NCI-H2196 treated with DMSO at 0.1 percent for 48 hours (cell line): ENCODE results near the gene PTPN14.
"Not testable (repeated sequence)": the region's sequence is repeated elsewhere in the genome, so short reads cannot be mapped to it uniquely, and the experiment has no call there.

Source experiments
- DNase-seq: peaks from one replicate; lab custom pipeline; 2025; ENCODE audit not compliant: unreplicated experiment; lab: John Stamatoyannopoulos, UW

The PTPN14 gene

DNA sequence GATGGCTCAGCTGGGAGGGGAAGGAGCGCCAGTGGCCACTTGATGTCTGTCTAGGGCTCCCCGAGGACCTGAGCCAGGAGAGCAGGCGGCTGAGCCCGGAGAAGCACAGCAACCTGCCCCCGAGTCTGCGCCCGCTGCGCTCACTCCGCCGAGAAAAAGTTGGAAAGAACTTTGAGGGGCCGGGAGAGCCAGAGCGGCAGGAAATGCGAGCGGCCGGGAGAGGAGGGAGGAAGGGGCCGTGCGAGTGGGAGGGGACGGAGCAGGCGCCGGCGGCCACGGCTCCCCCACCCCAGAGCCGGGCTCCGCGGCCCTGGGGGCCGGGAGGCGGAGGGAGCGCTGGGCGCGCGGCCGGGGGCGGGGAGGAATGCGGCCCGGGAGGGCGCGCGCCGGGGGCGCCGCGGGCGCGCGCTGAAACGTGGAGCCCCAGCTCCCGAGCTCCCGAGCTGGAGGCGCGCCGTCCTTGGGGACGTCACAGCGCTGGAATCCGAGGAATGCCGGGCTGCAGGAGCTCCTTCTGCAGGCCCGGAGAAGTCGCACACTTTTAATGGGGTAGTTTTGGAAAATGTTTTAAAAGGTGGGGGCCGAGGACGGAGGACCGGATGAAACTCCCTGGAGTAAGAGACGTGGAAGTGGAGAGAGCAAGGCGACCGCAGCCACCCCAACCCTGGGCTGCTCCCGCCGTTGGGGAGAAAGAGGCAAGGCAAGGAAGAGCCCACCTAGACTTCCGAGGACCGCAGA, at the start of gene PTPN14:
Gene PTPN14 (minus strand): TSS at position 167 of the 738 bp plus-strand sequence. CDS start 86,799 bp downstream, outside the sequence.
- no peak for DNase-seq

DNA sequence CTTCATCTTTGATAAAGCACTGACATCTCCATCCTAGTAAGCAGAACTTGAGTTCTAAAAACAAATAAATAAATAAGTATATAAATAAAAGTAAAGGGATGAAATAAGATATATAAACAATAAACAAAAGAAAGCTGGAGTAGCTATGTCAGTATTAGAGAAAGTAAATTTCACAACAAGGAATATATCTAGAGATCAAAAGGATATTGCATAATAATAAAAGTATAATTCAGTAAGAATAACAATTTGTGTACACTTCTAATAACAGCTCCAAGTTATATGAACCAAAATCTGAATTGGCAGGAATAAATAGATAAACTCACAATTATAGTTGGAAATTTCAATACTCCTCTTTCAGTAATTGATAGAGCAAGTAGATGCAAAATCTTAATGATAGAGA, 41.8 kb upstream of the PTPN14 start:
- no peak for DNase-seq

DNA sequence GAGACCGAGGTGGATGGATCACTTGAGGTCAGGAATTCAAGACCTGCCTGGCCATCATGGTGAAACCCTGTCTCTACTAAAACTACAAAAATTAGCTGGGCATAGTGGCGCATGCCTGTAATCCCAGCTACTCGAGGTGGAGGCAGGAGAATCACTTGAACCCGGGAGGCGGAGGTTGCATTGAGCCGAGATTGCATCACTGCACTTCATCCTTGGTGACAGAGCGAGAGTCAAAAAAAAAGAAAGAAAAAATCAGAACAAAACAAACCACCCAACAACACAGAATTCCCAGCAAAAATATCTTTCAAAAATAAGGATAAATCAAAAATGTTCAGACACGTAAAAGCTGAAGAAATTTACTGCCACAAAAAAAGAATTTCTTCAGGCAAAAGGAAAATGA, 40.5 kb upstream of the PTPN14 start:
- DNase-seq, result not testable (repeated sequence)

DNA sequence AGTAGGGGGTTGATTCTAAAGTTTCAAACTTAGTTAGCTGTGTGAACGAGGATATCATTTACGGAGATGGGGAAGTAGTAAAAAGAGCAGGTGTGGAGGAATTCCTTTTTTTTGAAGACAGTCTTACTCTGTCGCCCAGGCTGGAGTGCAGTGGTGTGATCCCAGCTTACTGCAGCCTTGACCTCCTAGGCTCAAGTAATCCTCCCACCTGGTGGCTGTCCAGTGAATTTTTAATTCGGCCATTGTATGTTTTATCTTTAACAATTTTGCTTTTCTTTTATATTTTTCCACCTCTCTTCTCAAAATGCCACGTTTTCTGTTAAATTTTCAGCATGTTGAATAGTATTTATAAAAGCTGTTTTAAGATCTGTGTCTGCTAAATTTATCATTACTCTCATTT, 39.3 kb upstream of the PTPN14 start:
- DNase-seq, result no peak

DNA sequence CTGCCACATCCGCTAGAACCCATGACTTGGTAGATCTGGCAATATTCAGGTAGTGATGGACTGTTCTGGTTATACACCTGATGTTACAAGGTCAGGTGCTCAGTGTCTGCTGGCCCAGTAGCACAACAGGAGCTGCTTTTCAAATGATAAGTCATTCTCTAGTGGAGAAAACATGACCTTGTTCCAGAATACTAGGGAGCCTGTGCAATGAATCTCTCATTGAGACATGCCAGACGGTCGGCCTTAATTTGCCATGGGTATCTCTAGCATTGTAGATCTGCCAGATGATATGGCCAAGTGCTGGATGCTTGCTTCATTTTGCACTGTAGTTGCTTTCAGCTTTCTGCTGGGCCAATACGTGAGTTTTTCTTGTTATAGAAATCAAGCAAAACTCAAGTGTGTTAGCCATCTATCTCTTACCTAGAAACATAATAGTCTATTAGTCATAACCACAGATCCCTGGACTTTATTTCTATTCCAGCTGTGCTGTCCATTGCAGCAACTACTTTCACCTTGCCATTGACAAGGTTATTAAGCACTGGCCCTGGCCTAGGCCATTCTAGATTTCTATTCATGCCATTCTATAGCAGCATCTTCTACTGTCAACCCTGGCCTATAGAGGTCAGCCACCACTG, 37.7 kb upstream of the PTPN14 start:
- DNase-seq, result no peak

DNA sequence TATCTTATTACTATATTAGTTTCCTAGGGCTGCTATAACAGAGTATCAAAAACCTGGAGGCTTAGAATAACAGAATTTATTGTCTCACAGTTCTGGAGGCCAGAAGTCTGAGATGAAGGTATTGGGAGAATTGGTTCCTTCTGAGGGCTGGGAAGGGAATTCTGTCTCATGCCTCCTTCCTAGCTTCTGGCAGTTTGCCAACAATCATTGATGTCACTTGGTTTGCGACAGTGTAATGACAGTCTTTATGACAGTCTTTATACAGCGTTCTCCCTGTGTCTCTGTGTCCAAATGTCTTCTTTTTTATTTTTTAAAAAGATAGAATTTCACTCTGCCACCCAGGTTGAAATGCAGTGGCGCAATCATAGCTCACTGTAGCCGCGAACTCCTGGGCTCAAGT, 35.8 kb upstream of the PTPN14 start:
- DNase-seq, result no peak

DNA sequence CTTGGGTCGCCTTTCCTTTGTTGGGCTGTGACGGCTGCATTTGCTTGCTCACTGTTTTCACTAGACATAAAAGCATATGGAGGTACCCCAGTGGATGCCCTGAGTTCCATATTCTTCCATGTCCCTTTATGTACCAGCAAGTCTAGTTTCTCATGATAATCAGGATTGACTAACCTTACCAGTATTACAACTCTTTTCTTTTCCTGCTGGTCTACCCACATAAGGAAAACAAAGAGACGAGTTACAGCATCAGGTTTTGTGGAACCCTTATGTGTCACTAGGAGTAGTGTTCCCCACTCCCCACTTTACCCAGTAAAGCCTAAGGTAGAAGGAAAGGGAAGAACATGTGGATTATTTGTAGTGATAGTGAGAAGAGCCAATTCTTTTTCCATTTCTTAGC, 35.2 kb upstream of the PTPN14 start:
- no peak for DNase-seq

DNA sequence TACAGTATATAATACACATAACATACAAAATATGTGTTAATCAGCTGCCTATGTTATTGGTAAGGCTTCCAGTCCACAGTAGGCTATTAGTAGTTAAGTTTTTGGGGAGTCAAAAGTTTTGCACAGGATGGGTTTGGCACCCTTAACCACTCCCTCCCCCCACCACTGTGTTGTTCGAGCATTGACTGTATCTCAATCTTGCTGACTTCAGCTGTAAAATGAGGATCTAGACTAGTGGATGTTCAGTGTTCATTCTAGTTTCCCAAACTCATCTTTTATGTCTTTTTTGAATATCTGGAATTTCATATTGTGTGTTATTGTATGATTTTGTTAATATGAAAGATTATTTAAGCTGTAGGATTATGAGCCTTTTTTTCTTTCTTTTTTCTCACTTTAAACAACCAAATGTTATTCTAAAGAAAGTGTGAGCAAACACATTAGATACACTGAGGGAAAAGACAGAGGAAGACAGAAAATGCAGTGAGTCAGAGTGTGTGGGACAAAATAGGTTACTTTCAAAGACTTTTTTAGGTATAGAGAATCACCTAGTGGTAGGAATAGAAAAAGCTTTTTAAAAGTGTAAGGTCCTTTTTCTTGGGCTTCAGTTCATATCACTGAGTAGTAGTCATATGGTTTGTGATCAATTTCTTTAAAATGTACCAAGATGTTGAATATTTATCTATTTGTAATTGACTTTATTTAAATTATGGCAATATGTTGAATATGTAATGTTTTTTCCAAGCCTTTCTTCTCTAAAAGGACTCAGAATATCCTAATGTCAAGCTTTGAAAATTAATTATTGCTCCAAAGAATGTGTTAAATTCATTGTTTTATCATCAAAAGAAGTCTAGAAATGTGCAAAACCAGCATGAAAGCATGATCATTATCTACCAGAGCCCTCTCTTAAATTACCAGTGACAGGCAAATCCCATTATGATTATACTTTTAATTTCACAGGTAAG, 33.7 kb upstream of the PTPN14 start:
- no peak for DNase-seq

DNA sequence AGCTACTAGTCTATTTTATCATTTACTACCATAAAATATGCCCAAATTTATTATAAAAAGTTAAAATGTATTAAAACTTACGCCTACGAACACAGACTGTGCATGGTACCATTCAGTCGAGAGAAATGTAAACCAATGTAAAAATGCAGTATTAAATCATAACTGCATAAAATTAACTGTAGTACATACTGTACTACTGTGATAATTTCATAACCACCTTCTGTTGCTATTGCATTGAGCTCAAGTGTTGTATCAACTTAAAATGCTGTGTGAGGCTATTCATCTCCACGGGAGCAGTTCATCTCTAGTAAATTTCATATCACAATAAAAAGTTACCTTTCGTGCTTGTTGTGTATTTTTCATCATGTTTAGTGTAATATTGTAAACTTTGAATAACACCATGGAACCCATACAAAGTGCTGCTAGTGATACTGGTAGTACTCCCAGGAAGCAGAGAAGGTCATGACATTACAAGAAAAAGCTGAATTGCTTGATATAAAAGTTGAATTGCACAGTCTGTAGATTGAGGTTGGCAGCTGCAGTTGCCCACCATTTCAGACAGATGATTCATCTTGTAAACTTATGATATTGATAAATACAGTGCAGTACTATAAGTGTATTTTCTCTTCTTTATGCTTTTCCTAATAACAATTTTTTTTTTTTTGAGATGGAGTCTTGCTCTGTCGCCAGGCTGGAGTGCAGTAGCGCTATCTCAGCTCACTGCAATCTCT, 32.6 kb upstream of the PTPN14 start:
- no peak for DNase-seq

DNA sequence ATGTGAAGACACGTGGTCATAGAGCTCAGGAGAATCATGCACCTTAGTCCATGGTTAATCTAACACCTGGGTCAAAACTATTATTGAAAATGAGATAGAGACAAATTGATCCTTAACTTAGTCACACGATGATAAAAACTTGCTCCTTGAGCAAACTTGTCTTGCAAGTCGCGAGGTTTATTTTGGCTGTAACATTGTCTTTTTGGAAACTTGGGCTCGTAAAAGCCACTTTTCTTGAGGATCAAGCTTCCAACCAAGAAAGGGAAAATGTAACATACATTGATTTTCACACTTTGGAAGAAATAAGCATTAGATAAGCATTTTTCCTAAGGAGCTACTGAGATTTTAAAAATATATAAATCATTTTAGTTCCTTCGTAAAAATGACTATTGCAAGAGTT, 31.7 kb upstream of the PTPN14 start:
- no peak for DNase-seq

DNA sequence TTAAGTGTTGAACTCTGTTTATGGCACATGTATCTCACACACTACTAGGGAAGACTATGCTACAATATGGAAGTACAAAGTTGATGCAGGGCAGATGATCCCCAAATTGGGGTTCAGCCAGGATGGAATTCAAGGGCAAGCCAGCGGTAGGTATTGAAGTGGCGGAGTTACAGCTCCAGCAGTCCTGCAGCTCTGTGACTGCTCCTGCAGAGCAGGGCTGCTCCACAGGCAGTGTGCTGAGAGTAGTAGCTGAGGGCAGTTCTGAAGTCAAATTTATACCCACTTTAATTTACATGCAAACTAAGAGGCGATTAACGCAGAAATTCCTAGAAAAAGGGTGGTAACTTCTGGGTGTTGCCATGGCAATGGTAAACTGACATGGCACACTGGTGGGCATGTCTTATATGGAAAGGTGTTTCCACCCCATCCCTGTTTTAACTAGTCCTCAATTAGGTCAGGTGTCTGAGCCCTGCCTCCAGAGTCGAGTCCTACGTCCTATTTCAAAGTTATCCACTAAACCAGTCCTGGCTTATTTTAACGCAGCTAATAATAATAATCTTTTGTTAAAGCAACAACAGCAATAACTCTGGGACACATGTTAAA, 31.0 kb upstream of the PTPN14 start:
- no peak for DNase-seq

DNA sequence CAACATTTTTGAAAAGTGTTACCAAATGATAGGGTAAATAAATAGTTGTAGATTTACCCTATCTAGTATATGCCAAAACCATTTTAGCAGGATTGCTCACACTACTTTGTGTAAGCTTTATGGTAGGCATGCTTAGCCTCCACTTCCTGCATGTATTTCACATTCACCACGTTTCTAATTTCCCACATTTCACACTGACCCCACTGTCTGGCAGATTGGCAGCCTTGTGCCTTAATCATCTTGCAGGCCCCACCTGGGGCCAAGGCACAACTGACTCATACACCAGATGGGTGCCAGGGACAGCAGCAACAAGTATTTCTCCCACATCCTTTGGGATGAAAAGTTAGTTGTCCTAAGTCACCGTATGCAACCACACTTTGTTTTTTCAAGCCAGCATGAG, 30.4 kb upstream of the PTPN14 start:
- DNase-seq, result no peak

DNA sequence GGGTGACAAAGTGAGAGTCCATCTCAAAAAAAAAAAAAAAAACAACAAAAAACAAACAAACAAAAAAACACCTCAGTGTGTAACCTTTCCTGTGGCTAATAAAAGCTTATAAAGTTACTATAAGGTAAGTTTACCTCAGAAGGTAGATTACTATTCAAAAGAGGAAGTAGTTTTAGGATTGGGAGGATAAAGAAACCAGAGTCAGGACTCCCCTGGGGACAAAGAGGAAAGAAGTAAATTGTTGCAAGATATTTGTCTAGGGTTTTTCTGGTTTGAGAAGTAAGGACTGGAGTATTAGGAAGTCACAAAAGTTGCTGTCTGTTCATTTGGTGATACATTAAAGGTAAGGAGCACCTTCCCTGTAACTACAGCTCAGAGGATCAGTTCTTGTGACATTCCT, 27.8 kb upstream of the PTPN14 start:
- DNase-seq, result no peak

DNA sequence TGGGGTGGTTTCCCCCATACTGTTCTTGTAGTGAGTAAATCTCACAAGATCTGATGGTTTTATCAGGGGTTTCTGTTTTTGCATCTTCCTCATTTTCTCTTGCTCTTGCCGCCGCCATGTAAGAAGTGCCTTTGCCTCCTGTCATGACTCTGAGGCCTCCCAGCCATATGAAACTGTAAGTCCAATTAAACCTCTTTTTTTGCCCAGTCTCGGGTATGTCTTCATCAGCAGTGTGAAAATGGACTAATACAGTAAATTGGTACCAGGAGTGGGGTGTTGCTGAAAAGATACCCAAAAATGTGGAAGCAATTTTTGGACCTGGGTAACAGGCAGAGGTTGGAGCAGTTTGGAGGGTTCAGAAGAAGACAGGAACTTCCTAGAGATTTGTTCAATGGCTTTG, 24.7 kb upstream of the PTPN14 start:
- not testable (repeated sequence) for DNase-seq

DNA sequence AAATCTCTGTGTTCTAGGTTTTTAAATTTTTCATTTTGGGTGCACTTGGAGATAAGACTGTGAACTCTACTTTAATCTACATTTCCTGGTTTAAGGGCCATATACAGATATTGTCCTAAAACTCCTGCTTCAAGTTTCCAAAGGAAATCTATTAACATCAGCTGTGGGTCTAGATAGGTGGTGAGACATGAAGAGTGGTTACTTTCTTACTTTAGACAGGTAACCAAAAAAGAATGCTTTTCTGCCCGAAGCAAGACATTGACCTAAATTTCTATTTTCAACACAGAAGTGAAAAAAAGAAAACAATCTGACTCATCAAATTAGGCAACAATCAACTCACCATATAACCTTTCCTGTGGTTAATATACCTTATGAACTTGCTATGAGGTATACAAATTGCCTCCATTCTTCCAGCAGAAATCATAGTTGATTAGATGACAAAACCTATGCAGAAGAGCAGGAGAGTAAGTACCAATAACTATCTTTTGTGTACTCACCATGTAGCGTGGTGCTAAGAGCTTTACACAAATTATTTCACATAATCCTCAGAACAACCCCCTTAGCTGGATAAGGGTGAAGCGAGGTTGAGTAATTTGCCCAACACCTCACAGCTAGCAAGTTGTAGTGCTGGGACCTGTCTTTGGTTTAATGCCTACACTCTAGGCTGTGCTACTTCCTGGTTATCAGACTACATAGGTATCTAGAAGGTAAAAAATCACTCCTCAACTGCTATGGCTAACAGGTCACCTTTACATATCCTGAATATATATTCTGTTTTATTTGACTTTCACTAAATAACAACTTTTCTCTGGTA, 23.4 kb upstream of the PTPN14 start:
- DNase-seq, result no peak

DNA sequence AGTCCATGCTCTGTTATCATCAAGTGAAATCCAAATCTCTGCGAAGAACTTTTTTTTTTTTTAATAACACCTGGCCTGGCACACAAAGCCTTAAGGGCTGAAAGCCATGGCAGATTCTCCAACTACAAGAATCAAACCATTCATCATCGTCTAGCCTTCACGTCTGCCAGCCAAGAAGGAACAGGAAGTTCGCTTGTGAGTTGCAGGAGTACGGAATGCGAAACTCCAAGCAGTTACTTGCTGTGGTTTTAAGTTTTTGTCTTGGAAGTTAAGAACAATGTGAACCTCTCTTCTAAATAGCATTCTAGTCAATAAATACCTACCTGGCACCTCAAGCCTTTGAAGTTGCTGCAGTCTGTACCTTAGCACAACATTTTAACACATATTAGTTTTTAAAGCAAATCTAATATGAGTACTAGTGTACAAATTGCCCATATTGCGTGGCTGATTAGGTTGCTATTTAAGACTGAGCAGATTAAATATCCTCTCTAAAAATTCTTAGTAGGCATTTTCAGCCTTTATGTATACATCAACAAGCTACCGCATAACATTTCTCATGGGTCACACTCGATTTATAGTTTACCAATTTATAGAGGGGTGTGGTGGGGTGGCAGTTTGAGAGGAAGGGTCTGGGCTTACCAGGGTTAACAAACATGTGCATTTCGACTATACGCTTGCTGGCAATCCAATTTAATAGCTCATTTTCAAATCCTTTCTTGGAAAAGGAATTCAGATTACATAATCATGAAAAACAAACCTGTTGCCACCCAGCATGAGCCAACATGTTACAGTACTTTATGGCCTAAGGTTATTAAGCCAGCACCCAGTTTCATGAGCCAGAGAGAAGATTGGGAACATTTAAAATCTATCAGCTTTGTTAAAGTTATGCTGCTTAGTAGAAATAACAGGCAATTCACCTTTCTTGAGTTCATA, 22.2 kb upstream of the PTPN14 start:
- DNase-seq, result no peak

DNA sequence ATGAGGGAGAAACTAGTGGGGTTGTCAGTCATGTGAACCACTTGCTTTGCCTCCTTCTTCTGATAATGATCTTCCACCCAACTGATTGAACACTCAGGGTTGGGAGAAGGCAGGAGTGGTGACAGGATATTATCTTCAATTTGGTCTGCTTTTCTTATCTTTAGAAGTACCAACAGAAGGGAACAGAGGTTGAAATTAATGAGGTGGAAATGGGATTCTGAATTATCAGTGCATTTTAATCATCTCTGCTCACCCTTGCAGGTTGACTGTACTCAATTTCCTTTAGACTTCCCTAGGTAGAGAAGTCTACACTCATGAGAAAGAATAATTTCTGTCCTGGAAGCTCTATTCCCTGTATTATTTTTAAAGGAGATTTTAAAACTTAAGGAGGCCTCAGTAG, 19.9 kb upstream of the PTPN14 start:
- DNase-seq, result no peak

DNA sequence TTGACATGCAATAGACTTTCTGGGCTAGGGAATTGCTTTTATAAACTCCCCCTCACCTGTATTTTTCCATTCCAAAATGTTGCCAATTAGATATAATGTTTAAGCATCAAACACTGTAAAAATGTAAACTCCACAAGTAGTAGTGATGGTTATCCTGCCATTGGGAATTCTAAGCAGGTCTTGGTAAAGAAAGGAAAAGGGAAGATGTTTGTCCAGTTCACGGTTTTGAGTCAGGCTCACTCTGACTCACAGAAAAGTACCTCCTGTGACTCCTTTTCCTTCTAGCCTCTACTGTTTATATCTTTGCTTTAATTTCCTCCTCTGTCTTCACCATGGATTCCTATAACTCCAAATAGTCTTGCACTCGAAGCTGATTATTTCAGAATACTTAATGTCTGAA, 19.0 kb upstream of the PTPN14 start:
- no peak for DNase-seq
